ENCODE results near the gene ZNF385B.

DNA sequence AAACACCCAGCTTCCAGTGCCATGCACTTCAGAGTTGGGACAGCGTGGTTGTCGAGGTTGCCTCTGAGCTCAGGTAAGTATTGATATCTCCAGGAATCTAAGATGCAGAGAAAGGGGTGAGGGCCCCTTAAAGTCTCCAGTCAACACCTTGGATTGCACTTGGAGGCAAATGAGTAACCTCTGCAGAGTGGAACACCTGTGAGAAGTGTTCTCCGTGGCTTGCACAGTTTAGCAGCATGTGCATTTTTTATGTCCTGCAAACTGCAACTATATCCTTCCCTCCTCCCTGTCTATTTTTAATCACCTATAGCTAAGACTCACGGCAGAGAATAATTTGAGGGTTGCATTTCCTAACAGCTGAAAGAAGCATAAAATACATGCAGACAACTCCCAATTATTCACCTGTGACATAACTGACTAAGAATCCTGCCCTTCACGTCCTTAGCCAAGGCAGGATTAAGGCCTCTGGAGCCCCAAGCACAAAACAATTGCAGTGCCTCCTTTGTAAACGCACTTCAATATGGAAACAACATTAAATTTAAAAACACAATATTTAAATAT, 1.6 kb upstream of the ZNF385B start:
- TF ChIP-seq POLR2AphosphoS5 (IDR thresholded peaks at IDR 0.05; ENCODE audit: low read depth) (no peak), GABPA (IDR thresholded peaks at IDR 0.05; ENCODE audit: low read depth) (no peak)
- TF ChIP-seq, protein P1, sequence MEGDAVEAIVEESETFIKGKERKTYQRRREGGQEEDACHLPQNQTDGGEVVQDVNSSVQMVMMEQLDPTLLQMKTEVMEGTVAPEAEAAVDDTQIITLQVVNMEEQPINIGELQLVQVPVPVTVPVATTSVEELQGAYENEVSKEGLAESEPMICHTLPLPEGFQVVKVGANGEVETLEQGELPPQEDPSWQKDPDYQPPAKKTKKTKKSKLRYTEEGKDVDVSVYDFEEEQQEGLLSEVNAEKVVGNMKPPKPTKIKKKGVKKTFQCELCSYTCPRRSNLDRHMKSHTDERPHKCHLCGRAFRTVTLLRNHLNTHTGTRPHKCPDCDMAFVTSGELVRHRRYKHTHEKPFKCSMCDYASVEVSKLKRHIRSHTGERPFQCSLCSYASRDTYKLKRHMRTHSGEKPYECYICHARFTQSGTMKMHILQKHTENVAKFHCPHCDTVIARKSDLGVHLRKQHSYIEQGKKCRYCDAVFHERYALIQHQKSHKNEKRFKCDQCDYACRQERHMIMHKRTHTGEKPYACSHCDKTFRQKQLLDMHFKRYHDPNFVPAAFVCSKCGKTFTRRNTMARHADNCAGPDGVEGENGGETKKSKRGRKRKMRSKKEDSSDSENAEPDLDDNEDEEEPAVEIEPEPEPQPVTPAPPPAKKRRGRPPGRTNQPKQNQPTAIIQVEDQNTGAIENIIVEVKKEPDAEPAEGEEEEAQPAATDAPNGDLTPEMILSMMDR (IDR thresholded peaks at IDR 0.05; ENCODE audit: insufficient read depth, low read length), result no peak
- TF ChIP-seq, protein P2, sequence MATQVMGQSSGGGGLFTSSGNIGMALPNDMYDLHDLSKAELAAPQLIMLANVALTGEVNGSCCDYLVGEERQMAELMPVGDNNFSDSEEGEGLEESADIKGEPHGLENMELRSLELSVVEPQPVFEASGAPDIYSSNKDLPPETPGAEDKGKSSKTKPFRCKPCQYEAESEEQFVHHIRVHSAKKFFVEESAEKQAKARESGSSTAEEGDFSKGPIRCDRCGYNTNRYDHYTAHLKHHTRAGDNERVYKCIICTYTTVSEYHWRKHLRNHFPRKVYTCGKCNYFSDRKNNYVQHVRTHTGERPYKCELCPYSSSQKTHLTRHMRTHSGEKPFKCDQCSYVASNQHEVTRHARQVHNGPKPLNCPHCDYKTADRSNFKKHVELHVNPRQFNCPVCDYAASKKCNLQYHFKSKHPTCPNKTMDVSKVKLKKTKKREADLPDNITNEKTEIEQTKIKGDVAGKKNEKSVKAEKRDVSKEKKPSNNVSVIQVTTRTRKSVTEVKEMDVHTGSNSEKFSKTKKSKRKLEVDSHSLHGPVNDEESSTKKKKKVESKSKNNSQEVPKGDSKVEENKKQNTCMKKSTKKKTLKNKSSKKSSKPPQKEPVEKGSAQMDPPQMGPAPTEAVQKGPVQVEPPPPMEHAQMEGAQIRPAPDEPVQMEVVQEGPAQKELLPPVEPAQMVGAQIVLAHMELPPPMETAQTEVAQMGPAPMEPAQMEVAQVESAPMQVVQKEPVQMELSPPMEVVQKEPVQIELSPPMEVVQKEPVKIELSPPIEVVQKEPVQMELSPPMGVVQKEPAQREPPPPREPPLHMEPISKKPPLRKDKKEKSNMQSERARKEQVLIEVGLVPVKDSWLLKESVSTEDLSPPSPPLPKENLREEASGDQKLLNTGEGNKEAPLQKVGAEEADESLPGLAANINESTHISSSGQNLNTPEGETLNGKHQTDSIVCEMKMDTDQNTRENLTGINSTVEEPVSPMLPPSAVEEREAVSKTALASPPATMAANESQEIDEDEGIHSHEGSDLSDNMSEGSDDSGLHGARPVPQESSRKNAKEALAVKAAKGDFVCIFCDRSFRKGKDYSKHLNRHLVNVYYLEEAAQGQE (IDR thresholded peaks at IDR 0.05; ENCODE audit: insufficient replicate concordance, low read depth), result no peak
